Mucosa of descending colon (tissue), 3 donors: ENCODE data around the gene CST5. TPM values are rescaled to one million over a fixed set of nuclear protein-coding genes. Genes with fewer than 3 reads are reported as not detected.

Source experiments
- ATAC-seq: fragments of 200-7000 bp; cut with Tn5 transposase; one replicate; pipeline ENCODE4 v1.9.1; 2020; ENCODE audit warnings: mild to moderate bottlenecking, moderate library complexity
- DNase-seq, 3 donors: peaks; one replicate each; pipeline ENCODE4 v3.0.0-alpha.2; 2020
- H3K36me3 ChIP-seq: fragments of 200-600 bp; one replicate; pipeline ENCODE4 v1.8.0; 2021; ENCODE audit warnings: low read depth, mild to moderate bottlenecking
- H3K4me1 ChIP-seq: fragments of 200-600 bp; one replicate; pipeline ENCODE4 v1.8.0; 2021; ENCODE audit warnings: low read depth, mild to moderate bottlenecking
- H3K4me3 ChIP-seq: fragments of 200-600 bp; one replicate; pipeline ENCODE4 v1.8.0; 2021; ENCODE audit warnings: mild to moderate bottlenecking
- H3K9me3 ChIP-seq: fragments of 200-600 bp; one replicate; pipeline ENCODE4 v1.8.0; 2021; ENCODE audit warnings: mild to moderate bottlenecking
- CTCF ChIP-seq: fragments of 200-600 bp; IDR thresholded peaks from one replicate; pipeline ENCODE4 v1.8.0; 2022; ENCODE audit warnings: antibody characterized with exemption, mild to moderate bottlenecking
- intact Hi-C, 2 donors: fragments of 100-400 bp; cut with DNase I in 1 of 2; cut with micrococcal nuclease in 1 of 2; formaldehyde crosslinking; loops; one replicate each; pipeline versions ENCODE4 v1.11.0 to v1.11.1; 2022; cut with DNase I, micrococcal nuclease
- long read RNA-seq, 2 donors: library from polyadenylated mRNA; unstranded; transcript quantifications; one replicate each; pipeline ENCODE4 v2.0.0, GENCODE V29; 2019 to 2021
- total RNA-seq, 3 donors: library from RNA; stranded (reverse); fragmentation: NEBNext Ultra II Directional in 2 of 3; extraction: Animal tissue kit (Norgen Biotek cat#: 25700) in 2 of 3; gene quantifications; one replicate each; pipeline versions ENCODE4 v1.2.1 to v1.2.4, GENCODE V29; 2021 to 2023
- donor health status: DM: no; HTN: no; CAD: no; lungs with moderate emphysema.
- donor health status: DM: no; HTN: no; CAD: no.
- donor health status: DM: no; HTN: yes; CAD: no.

The CST5 gene, protein sequence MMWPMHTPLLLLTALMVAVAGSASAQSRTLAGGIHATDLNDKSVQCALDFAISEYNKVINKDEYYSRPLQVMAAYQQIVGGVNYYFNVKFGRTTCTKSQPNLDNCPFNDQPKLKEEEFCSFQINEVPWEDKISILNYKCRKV
- total RNA-seq = not detected
- long read RNA-seq, donor 1 = 0 reads
- long read RNA-seq, donor 2 = 0 reads

DNA sequence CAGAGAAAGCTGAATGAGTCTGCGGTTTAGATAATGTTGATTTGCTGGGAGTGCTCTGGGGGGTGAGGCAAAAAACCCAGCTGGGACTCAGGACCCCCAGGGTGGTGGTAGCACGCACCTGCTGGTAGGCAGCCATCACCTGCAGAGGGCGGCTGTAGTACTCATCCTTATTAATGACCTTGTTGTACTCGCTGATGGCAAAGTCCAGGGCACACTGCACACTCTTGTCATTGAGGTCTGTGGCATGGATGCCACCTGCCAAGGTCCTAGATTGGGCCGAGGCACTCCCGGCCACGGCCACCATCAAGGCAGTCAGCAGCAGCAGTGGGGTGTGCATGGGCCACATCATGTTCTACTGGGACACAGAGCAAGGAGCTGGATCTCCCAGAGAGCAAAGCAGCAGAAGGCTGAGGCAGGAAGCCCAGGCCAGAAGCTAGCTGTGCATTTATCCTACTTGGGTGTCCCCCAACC is at the start of gene CST5:
TSS of gene CST5 (minus strand) at position 421 of the 471 bp plus-strand sequence. CDS start at position 349, 72 bp downstream.
- no peak for ATAC-seq
- no peak for TF ChIP-seq CTCF
- intact Hi-C loops = no loop called here

DNA sequence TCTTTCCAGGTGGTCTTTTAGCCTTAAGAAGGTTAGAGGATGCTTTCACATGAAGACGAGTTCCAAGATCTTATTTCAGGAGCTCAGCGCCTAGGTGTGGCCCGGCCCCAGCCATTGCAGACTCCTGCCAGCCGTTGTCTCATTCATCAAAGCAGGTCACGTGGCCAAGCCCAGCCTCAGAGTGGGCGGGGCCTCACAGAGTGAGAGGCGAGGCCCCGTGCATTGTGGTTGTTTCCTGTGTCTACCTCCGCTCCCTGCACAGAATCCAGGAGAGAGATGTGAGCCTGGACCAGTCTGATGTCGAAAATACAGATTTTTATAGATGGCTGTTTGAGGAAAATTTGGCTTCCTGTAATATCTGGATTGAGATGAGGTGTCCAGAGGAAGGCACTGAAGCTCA is 49.2 kb upstream of the CST5 start:
- intact Hi-C loops = no loop called here
- no peak for TF ChIP-seq CTCF
- H3K9me3 ChIP-seq = no peaks in the 10 kb centered on the region
- no peak overlapping the region for H3K4me3 ChIP-seq
- H3K36me3 ChIP-seq = no peaks in the 10 kb centered on the region
- peak; percentile 44 for ATAC-seq
- DNase-seq = no peak
- H3K4me1 ChIP-seq = no peaks in the 10 kb centered on the region

More for the DNA sequence above, at the start of gene CST5:
- no peaks in the 10 kb centered on the region for H3K9me3 ChIP-seq
- no peaks in the 10 kb centered on the region for H3K36me3 ChIP-seq
- no peak for DNase-seq
- H3K4me1 ChIP-seq = no peaks in the 10 kb centered on the region
- H3K4me3 ChIP-seq = no peak within 1 kb of the TSS

- Histone ChIP-seq H3K4me1 (no peaks in the 10 kb centered on the region), H3K9me3 (no peaks in the 10 kb centered on the region), H3K36me3 (no peaks in the 10 kb centered on the region), H3K4me3 (no peak overlapping the region)
- intact Hi-C loops = no loop called here
- DNase-seq (no peak), ATAC-seq (no peak)
- TF ChIP-seq CTCF = no peak
These were observed 48.8 kb upstream of the CST5 start for GRCh38 chr20:23928353-23928752.

GRCh38 chr20:23926944-23927872 is 47.7 kb upstream of the CST5 start:
- Histone ChIP-seq H3K36me3 (no peaks in the 10 kb centered on the region), H3K4me1 (no peaks in the 10 kb centered on the region), H3K4me3 (no peak overlapping the region), H3K9me3 (no peaks in the 10 kb centered on the region)
- no peak for TF ChIP-seq CTCF
- DNase-seq (no peak), ATAC-seq (no peak)
- intact Hi-C loops = no loop called here

DNA sequence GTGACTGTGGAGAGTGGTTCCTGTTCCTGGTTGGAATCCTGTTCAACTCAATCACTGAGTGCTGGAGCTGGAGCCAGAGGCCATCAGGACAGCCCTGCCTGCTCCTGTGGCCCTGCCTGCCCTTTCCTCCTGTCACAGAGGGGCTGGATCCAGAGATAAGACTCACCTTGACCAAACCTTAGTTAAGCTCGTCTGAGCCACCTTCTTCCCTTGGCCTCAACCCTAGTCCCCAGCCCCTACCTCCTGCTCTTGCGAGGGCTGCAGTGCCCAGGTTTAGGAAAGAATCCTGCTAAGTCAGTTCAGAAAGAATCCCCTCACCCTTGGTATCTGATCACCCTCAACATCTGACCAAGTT is 47.0 kb upstream of the CST5 start:
- DNase-seq (no peak), ATAC-seq (no peak)
- Histone ChIP-seq H3K36me3 (no peaks in the 10 kb centered on the region), H3K9me3 (no peaks in the 10 kb centered on the region), H3K4me3 (no peak overlapping the region), H3K4me1 (no peaks in the 10 kb centered on the region)
- no peak for TF ChIP-seq CTCF
- intact Hi-C loops = no loop called here
